Measurements from ENCODE around the gene LRRC19. TPM values are rescaled to one million over a fixed set of nuclear protein-coding genes. Genes with fewer than 3 reads are reported as not detected.

Gene LRRC19, protein sequence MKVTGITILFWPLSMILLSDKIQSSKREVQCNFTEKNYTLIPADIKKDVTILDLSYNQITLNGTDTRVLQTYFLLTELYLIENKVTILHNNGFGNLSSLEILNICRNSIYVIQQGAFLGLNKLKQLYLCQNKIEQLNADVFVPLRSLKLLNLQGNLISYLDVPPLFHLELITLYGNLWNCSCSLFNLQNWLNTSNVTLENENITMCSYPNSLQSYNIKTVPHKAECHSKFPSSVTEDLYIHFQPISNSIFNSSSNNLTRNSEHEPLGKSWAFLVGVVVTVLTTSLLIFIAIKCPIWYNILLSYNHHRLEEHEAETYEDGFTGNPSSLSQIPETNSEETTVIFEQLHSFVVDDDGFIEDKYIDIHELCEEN
- polyA plus RNA-seq (ENCODE audit: insufficient read length), result 19.4 TPM
- long read RNA-seq, donor 1, partial matches to known transcripts, result 0 of 2 reads
- long read RNA-seq, donor 1, other reads (novel, unspliced or antisense), result 0 of 2 reads
- long read RNA-seq, donor 2, transcript LRRC19-201 (5 exons, 3,609 nt), result major isoform, 5 of 26 reads
- long read RNA-seq, donor 2, partial matches to known transcripts, result 21 of 26 reads
- long read RNA-seq, donor 2, other reads (novel, unspliced or antisense), result 0 of 26 reads
- long read RNA-seq, donor 3, transcript LRRC19-201 (5 exons, 3,609 nt), result major isoform, 8 of 18 reads
- long read RNA-seq, donor 3, partial matches to known transcripts, result 5 of 18 reads
- long read RNA-seq, donor 3, other reads (novel, unspliced or antisense), result 5 of 18 reads
- long read RNA-seq, donor 4, result 0 reads
- long read RNA-seq, donor 5, transcript LRRC19-201 (5 exons, 3,609 nt), result major isoform, 6 of 39 reads
- long read RNA-seq, donor 5, partial matches to known transcripts, result 26 of 39 reads
- long read RNA-seq, donor 5, other reads (novel, unspliced or antisense), result 7 of 39 reads
- long read RNA-seq, donor 6, partial matches to known transcripts, result 0 of 1 reads
- long read RNA-seq, donor 6, other reads (novel, unspliced or antisense), result 0 of 1 reads
- long read RNA-seq, donor 7, transcript LRRC19-201 (5 exons, 3,609 nt), result major isoform, 5 of 5 reads
- long read RNA-seq, donor 7, partial matches to known transcripts, result 0 of 5 reads
- long read RNA-seq, donor 7, other reads (novel, unspliced or antisense), result 0 of 5 reads
- long read RNA-seq, donor 8, partial matches to known transcripts, result 0 of 3 reads
- long read RNA-seq, donor 8, other reads (novel, unspliced or antisense), result 0 of 3 reads

DNA sequence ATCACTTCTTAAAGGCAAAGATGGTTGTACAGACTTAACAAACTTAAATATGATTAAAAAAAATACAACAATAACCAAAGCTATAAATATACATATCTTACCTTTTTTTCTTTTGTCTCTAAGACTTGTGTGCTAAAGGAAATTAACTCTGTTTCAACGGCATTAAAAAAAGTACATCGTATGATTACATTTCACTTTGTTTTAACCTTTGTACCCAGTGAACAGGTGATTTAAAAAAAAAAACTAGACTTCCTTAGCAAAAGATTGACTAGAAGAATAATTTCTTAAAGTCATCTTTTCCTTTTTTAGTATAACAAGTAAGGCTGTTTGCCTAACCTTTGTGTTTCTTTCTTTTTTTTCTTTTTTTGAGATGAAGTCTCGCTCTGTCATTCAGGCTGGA is at the start of gene LRRC19:
Gene LRRC19 (minus strand): TSS at position 182 of the 400 bp plus-strand sequence. CDS start 5,978 bp downstream, outside the sequence.
- DNase-seq, result no peak

DNA sequence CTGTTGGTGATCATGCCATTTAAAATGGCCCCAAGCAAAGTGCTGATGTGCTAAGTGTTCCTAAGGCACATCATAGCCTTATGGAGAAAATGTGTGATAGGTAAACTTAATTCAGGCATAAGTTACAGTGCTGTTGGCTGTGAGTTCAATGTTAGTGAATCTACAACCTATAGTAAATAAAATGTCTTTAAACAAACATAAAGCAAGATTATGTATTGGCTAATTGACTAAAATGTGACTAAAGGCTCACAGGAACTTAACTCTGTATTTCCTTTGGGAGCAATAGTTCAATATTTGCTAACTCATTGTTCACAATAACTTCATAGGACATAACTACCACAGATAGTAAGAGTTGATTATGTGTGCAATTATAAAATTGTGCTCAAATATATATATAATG is 49.4 kb upstream of the LRRC19 start:
- no peak for DNase-seq

DNA sequence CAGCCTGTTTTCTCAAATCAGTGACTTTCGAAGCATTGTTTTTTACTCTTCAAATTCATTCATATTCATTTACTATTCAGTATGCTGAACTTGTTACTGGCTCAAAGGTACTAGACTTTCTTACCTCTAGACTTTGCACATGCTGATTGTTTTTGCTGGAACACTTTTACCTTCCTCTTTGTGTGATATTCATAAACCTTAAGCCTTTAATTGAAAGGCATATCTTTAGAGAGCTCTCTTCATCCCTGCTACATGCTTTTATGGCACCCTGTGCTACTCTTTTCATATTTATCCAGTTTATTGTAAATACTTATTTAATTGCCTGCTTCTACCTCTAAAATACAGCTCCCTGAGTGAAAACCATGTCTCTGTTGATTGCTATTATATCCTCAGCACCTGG is 48.7 kb upstream of the LRRC19 start:
- DNase-seq, result no peak

DNA sequence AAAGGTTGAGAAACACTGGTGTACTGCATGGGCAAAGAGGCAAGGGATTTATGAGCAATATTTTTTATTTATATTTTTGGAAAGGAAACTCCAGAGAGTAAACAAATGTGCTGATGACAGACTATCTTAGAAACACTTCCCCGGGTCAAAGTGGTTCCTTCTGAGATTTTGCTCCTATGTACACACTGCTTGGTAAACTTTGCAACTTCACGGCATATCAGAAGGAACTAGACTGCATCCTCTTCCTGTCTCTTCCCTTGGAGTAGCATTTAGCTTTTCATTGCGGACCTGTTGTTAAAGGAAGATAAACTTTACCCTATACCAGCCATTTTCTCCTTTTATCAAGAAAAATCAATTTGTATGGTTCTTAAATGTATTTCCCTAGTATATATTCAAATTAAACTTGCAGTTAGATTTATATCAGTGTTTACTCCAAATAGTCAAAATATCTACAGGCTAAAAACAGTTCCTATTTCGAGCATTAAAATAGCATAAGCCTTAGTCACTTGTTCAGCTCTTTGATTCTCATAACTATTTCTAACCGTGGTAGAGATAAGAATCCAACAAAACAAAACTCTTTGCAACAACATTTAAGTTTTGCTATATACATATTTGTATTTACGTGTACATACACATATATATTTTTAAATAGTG is 48.0 kb upstream of the LRRC19 start:
- DNase-seq, result no peak

DNA sequence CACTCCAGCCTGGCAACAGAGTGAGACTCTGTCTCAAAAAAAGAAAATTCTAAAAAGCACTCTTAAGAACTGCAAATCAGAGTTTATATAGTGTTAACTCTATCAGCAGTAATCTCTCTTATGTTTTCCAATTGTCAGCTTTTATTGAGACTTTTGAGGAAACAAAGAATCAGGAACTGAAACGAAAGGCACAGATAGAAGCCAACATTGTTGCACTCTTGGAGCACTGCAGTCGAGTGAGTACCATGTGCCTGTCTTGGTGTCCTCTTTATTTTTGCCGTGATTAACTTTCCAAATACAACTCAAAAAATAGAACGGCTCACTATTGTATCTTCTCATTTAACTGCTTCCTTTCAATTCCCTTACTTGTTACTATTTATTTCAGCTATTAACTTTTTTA is 41.7 kb upstream of the LRRC19 start:
- DNase-seq, result no peak

DNA sequence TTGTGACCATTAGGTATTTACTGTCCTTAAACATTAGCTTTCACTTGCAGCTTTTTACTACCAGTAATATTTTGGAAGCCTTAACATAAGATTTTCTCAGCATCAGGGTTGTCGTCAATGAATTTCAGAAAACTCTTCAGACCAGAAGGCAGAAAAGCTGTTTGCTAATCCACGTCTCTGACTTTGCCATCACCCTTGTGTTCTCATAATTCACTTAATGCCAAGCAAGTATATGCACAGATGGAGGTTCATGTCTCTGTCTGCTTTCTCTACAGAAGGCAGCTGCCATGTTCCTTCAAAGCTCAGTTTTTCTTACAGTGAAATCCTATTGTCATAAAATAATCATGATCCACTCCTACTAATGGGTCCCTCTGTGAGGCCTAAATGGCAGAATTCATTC is 37.7 kb upstream of the LRRC19 start:
- DNase-seq, result no peak

DNA sequence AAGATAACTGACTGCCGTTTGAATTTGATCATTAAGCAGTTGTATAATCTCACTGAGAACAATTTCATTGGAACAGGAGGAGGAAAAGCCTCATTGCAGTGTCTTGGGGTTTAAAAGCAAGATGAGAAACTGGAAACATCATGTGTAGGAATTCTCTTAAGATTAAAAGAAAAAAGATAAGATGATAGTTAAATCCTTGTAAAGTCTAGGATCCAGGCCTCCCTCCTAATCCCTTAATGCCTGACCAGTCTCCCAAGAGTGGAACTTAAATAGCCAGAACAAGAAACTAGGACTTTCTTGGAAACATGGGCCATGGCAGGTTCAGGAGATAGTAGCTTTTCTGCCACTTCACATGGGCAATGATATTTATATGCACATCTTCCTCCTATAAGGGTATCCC is 37.0 kb upstream of the LRRC19 start:
- DNase-seq, result no peak

DNA sequence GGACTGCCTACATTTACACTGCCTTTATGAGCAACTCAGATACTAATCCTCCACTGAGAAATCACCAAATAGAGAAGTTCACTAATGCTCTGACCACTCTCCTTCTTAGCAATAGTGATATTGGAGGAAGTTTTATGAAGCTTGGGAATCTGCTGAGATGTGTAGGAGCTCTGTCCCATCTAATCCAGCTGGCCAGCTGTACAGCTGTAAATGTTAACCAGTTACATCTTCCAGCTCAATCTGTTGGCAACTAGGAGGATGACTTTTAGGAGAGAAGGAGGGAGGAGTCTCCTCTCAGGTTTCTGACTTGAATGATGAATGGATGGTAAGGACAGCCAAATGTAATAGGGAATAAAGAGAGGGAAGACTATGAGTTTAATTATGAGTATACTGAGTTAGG is 36.3 kb upstream of the LRRC19 start:
- DNase-seq, result no peak

DNA sequence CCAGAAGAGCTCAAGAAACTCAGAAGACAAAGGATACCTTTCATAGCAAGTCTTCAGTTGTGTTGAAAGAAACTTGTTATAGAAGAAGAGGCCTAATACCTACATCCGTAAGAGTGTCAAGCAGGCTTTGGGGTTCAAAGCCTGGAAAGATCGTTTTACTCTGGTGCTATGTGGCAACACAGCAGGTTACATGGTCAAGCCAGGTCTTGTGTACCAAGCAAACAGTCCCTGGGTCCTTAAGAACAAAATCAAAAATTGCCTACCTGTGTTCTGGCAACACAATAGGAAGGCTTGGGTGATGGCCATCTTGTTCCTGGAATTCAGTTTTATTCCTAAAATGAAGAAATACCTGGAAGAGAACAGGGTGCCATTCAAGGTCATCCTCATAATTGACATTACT is 32.0 kb upstream of the LRRC19 start:
- no peak for DNase-seq

DNA sequence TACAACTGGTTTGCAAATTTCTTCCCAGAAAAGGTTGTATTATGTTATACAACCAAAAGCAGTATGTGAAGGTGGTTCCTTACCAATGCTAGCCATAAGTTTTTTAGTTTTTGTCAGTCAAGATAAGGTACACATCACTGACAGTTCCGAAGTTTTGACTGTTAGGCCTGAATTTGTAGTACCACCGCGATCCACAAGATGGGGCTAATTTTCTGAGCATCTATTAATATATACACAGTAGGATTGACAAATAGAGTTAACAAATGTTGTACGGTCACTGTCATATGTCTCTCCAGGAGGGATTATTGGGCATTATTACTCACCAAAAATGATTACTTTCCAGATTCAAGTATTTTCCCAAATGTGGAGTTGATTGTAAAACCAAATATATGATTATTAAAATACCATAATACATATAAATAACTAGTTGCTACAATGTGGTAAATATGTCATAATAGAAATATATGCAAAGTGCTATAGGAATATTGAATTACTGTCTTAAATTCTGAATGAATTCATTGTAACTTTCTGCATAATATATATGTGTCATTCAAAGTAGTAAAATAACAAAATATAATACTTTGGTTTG is 28.4 kb upstream of the LRRC19 start:
- peak; percentile 29 for DNase-seq

DNA sequence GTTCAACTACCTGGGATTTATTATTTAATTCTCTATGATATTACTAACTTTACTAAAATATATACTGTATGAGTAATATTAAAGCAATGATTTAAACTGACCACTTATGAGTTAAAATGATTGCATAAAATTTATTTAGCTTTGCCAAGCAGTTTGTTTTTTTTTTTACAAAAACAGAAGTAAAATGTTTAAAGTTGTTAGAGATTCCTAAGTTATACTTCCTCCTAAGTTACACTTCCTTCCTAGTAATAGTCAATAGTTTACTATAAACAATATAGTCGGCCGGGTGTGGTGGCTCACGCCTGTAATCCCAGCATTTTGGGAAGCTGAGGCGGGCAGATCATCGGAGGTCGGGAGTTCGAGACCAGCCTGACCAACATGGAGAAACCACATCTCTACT is 23.7 kb upstream of the LRRC19 start:
- no peak for DNase-seq

DNA sequence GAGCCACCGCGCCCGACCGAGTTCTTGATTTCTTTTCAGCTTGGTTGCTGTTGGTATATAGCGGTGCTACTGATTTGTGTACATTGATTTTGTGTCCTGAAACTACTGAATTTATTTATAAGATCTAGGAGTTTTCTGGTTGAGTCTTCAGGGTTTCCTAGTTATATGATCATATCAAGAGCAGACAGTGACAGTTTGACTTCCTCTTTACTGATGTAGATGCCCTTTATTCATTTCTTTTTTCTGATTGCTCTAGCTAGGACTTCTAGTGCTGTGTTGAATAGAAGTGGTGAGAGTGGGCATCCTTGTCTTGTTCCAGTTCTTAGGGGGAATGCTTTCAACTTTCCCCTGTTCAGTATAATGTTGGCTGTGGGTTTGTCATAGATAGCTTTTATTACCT is 17.4 kb upstream of the LRRC19 start:
- DNase-seq, result no peak

DNA sequence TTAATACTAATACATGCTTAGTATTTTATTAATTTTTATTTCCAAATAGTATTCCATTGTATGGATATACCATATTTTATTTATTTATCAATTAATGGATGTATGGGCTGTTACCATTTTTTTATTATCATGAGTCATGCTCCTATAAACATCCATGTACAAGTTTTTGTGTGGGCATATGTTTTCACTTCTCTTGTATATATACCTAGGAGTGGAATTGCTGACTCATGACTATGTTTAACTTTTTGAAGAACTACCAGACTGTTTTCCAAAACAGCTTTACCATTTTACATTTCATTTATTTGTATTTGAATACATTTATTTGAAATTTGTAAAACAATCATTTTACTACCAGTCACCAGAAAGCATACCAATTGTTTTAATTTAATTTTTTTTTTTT is 14.1 kb upstream of the LRRC19 start:
- DNase-seq, result no peak

DNA sequence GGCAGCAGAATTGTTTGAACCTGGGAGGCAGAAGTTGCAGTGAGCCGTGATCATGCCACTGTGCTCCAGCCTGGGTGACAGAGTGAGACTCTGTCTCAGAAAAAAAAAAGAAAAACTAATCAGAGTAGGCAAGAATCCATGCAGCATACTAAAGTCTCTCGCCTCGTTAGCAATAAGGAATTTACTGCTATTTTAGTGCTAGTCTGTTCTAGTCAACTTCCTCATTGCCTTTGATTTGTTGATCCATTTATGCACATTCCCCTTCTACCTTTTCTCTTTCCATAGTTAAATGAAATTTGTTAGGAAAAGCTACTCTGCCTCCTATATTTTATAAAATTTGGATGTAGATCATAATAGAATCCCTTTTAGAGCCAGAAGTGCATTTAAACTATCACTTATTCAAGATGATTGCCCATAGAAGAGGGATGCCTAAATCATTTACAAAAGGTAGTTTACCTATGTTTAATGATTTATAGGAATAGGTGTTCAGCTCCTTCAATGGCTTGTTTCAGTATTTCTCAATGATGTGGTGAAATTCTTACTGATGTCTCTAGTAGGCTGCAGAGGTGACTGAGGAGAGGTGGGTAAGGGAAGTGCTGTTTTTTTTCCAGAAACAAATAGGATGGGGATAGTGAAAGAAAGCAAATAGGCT is 1.9 kb downstream of the LRRC19 start:
- DNase-seq, result peak; percentile 8

DNA sequence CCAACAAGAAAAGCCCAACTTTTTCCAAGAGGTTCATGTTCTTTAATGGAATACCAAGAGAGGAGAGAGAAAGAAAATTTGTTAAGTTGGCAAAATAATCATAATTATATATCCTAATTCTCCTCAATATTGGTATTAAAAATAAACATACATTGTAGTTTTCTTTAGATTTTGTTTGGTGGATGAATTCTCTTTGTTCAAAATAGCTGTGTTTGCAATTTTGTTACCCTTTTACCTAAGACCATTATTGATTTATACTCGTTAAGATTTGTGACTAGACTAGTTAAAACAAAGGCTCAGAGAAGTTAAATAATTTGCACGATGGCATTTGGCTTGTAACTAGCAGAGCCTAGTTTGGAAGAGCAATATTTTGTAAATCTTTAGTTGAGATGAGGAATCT is 9.7 kb downstream of the LRRC19 start:
- no peak for DNase-seq

DNA sequence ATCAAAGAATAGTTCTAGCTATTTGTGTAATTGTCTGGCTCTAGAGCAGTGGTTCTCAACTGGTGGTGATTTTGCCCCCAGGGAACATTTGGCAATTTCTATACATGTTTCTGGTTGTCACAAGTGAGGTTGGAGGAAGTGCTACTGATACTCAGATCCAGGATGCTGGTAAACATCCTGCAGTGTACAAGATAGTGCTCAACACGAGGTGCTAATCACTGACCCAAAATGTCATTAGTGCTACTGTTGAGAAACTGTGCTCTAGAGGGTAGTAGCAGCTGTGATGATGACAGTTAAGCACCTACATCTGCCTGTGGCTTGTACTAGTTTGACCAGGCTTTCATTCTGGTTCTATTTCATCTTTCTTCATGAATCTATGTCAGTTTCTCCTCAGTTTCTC is 22.1 kb downstream of the LRRC19 start:
- DNase-seq, result no peak

DNA sequence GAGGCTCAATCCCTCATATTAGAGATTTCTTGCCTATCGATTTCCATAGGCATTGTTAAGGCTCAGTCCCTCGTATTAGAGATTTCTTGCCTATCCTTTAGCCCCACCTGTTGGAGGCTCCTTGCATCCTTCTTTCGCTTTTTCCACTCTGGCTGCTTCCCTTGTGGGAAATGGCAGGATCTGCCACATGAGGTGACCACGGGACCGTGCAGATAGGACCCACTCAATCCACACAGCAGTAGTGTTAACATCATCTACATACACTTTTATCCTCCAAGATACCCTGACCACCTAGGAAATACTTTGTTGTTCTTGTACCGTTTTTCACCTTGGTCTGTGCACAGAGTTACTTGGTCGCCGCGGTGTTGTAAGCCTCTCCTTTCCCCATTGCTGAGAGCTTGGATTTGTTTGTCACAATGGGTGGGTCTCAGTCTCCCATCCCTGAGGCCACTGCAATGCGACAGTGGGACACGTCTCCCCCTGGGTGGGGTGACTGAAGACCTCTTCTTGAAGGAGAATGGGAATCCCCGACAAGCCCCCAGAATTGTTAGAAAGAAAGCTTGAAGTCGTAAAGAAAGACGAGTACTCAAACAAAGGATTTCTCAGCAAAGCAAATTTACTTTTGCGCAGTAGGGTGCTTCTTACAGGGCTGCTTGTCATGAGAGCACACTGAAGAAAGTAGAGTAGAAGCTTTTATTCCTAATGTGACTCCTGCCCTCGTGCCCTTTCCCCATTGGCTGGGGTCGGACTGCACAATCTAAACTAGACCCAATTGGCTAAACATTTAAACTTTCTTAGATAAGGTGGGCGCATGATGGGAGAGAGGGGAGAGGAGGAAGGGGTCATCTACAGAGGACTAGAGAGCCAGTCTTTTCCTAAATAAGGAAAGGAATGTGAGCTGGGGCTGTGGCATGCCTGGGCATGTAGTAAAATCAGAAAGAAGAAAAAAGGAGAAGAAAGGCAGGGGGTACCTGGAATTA is 29.5 kb downstream of the LRRC19 start:
- DNase-seq, result peak; percentile 12

DNA sequence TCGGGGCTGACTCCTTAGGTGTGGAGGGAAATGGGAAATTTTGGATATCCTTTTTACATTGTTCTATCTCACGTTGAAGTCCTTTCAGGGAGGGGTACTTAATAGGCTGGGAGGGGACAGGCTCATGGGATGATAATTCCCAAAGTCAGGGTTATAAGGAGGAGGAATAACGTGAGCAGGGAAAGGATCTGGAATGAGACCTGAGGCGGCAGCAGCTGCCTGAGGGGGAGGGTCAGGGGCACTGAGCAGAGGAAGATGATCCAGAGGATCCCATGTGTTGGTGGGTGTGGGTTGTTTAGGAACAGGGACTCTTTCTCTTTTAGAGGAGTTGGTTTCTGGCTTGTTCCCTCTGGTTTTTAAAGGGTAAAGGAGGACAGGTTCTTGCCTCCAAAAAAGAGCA is 30.5 kb downstream of the LRRC19 start:
- DNase-seq, result no peak

DNA sequence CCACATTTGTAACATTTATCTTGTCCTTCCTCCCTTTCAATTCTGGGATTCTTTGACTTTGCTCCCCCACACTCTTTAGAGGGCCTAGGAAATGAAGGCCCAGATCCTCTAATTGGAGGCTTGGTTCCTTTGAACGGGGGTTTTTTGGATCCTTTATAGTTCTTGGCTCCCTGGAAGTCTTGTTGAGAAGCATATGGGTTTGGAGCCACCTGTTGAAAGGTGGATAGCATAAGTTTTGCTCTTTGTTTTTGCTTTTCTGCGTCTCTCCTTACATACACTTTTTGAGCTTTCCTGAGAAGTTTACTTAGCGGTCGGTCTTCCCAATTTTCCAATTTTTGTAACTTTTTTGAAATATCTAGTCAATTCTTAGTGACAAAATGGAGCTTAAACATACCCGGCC is 31.5 kb downstream of the LRRC19 start:
- DNase-seq, result no peak

DNA sequence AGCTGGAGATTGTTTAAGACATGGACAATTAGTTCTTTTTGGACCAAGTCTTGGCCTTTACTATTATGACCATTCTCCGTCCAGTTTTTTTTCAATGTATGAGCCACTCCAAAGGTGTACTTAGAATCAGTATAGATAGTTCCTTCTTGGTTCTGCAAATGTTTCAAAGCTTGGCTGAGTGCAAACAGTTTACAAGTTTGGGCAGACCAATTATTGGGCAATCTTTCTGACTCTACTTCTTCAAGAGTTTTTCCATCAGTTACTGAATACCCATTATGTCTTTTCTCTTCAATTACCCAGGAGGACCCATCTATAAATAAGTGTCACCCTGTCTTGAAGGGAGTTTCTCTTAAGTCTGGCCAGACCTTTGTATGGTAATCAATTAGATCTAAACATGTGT is 33.8 kb downstream of the LRRC19 start:
- no peak for DNase-seq
